H9 (cell line): ENCODE results near the gene TXNDC8. TPM values are rescaled to one million over a fixed set of nuclear protein-coding genes. Genes with fewer than 3 reads are reported as not detected.

Experiments used
- DNase-seq: peaks from one replicate; pipeline ENCODE4 v3.0.0-alpha.2; 2017
- H2AFZ ChIP-seq: one replicate; pipeline ENCODE4 v1.6.1; 2013; ENCODE audit warnings: mild to moderate bottlenecking, low read length, control low read depth, moderate library complexity
- H2AK5ac ChIP-seq: 2 replicates; pipeline ENCODE4 v1.6.1; 2013; ENCODE audit warnings: low read length, control low read depth, mixed read lengths; ENCODE audit not compliant: insufficient read length
- H2BK120ac ChIP-seq: one replicate; pipeline ENCODE4 v1.6.1; 2013; ENCODE audit warnings: low read depth, mild to moderate bottlenecking, low read length, control low read depth, inconsistent platforms; ENCODE audit not compliant: poor library complexity, severe bottlenecking
- H2BK12ac ChIP-seq: 2 replicates; pipeline ENCODE4 v1.6.1; 2013; ENCODE audit warnings: low read length, control low read depth, mixed read lengths, low read depth; ENCODE audit not compliant: insufficient read length
- H2BK15ac ChIP-seq: 2 replicates; pipeline ENCODE4 v1.6.1; 2013; ENCODE audit warnings: low read depth, low read length, control low read depth
- H2BK20ac ChIP-seq: one replicate; pipeline ENCODE4 v1.6.1; 2013; ENCODE audit warnings: low read depth, mild to moderate bottlenecking, low read length, control low read depth, inconsistent platforms; ENCODE audit not compliant: poor library complexity, severe bottlenecking
- H2BK5ac ChIP-seq: 2 replicates; pipeline ENCODE4 v1.6.1; 2013; ENCODE audit warnings: low read length, control low read depth, mixed read lengths; ENCODE audit not compliant: insufficient read length
- H3K14ac ChIP-seq: 2 replicates; pipeline ENCODE4 v1.6.1; 2013; ENCODE audit warnings: low read length, control low read depth; ENCODE audit not compliant: insufficient read depth
- H3K18ac ChIP-seq: 2 replicates; pipeline ENCODE4 v1.6.1; 2013; ENCODE audit warnings: low read depth, mild to moderate bottlenecking, mixed read lengths, low read length, control low read depth; ENCODE audit not compliant: insufficient read length
- H3K23ac ChIP-seq: 2 replicates; pipeline ENCODE4 v1.6.1; 2013; ENCODE audit warnings: low read length, control low read depth, mixed read lengths, low read depth; ENCODE audit not compliant: insufficient read length
- H3K23me2 ChIP-seq: 2 replicates; pipeline ENCODE4 v1.6.1; 2013; ENCODE audit warnings: low read depth, mild to moderate bottlenecking, mixed read lengths, low read length, control low read depth; ENCODE audit not compliant: insufficient read length, poor library complexity, severe bottlenecking
- H3K27ac ChIP-seq: 2 replicates; pipeline ENCODE4 v1.5.1; 2013; ENCODE audit warnings: low read length, control low read depth, mixed read lengths, low read depth; ENCODE audit not compliant: insufficient read length
- H3K27me3 ChIP-seq: 2 replicates; pipeline ENCODE4 v1.6.1; 2013; ENCODE audit warnings: low read length, control low read depth, inconsistent platforms; ENCODE audit not compliant: insufficient read depth
- H3K4ac ChIP-seq: 2 replicates; pipeline ENCODE4 v1.6.1; 2013; ENCODE audit warnings: low read depth, mild to moderate bottlenecking, control low read depth, inconsistent platforms, low read length, moderate library complexity
- H3K4me1 ChIP-seq: 2 replicates; pipeline ENCODE4 v1.6.1; 2013; ENCODE audit warnings: low read length, control low read depth, inconsistent platforms; ENCODE audit not compliant: insufficient read depth
- H3K4me2 ChIP-seq: 2 replicates; pipeline ENCODE4 v1.6.1; 2013; ENCODE audit warnings: low read length, control low read depth, mixed read lengths; ENCODE audit not compliant: insufficient read length, insufficient read depth
- H3K56ac ChIP-seq: 2 replicates; pipeline ENCODE4 v1.6.1; 2013; ENCODE audit warnings: low read depth, mild to moderate bottlenecking, mixed read lengths, low read length, control low read depth; ENCODE audit not compliant: insufficient read length
- H3K79me1 ChIP-seq: 2 replicates; pipeline ENCODE4 v1.6.1; 2013; ENCODE audit warnings: low read depth, mild to moderate bottlenecking, moderate library complexity, low read length, control low read depth, inconsistent platforms; ENCODE audit not compliant: insufficient read depth, poor library complexity, severe bottlenecking
- H3K79me2 ChIP-seq: 2 replicates; pipeline ENCODE4 v1.6.1; 2013; ENCODE audit warnings: low read length, control low read depth, inconsistent platforms; ENCODE audit not compliant: insufficient read depth
- H3K9ac ChIP-seq: 2 replicates; pipeline ENCODE4 v1.6.1; 2013; ENCODE audit warnings: low read length, control low read depth, mixed read lengths; ENCODE audit not compliant: insufficient read length; ENCODE audit errors: extremely low read depth
- H3K9me3 ChIP-seq: one replicate; pipeline ENCODE4 v1.6.1; 2013; ENCODE audit warnings: low read depth, low read length, inconsistent platforms; ENCODE audit not compliant: control insufficient read depth
- H3T11ph ChIP-seq: one replicate; pipeline ENCODE4 v1.6.1; 2013; ENCODE audit warnings: mild to moderate bottlenecking, low read length, control low read depth, inconsistent platforms
- H4K20me1 ChIP-seq: one replicate; pipeline ENCODE4 v1.6.1; 2013; ENCODE audit not compliant: control insufficient read depth, insufficient read length, insufficient read depth
- H4K5ac ChIP-seq: 2 replicates; pipeline ENCODE4 v1.6.1; 2013; ENCODE audit warnings: low read depth, mild to moderate bottlenecking, mixed read lengths, low read length, control low read depth; ENCODE audit not compliant: insufficient read length
- H4K8ac ChIP-seq: replicated peaks from 2 replicates; pipeline ENCODE4 v1.6.1; 2013; ENCODE audit warnings: low read length, control low read depth, mixed read lengths, low read depth; ENCODE audit not compliant: insufficient read length
- H4K91ac ChIP-seq: 2 replicates; pipeline ENCODE4 v1.6.1; 2013; ENCODE audit warnings: low read depth, mild to moderate bottlenecking, moderate library complexity, mixed read lengths, low read length, control low read depth; ENCODE audit not compliant: insufficient read length
- H3K27ac Mint-ChIP-seq, 3 experiments: 2 replicates in 2 of 3; 3 replicates in 1 of 3; pipeline ENCODE4 v1.8.0; 2020 to 2021; ENCODE audit warnings: mixed read lengths in 3 of 3, mild to moderate bottlenecking in 1 of 3, moderate library complexity in 1 of 3
- H3K27me3 Mint-ChIP-seq: 2 replicates; pipeline ENCODE4 v1.8.0; 2021; ENCODE audit warnings: low read depth, mild to moderate bottlenecking, moderate library complexity, mixed read lengths
- H3K36me3 Mint-ChIP-seq, 3 experiments: 2 replicates in 2 of 3; 3 replicates in 1 of 3; pipeline ENCODE4 v1.8.0; 2020 to 2021; ENCODE audit warnings: low read depth in 3 of 3, mixed read lengths in 3 of 3; ENCODE audit not compliant: insufficient read depth in 1 of 3
- H3K4me1 Mint-ChIP-seq, 2 experiments: 2 replicates each; pipeline ENCODE4 v1.8.0; 2020; ENCODE audit warnings: mixed read lengths in 2 of 2
- H3K4me3 Mint-ChIP-seq, 2 experiments: 2 replicates in 1 of 2; 3 replicates in 1 of 2; pipeline ENCODE4 v1.8.0; 2020 to 2021; ENCODE audit warnings: mild to moderate bottlenecking in 2 of 2, mixed read lengths in 2 of 2, moderate library complexity in 1 of 2
- H3K9me3 Mint-ChIP-seq, 2 experiments: 2 replicates in 1 of 2; 3 replicates in 1 of 2; pipeline ENCODE4 v1.8.0; 2020; ENCODE audit warnings: mild to moderate bottlenecking in 2 of 2, mixed read lengths in 2 of 2, moderate library complexity in 1 of 2
- CTCF ChIP-seq: fragments of 200-600 bp; sonication (generic); conservative IDR thresholded peaks from 3 replicates; pipeline ENCODE4 v1.8.0; 2021; ENCODE audit warnings: antibody characterized with exemption, mild to moderate bottlenecking
- WGBS: extraction: QIAGEN DNeasy Blood & Tissue Kit; methylation state at CpG from one replicate; pipeline ENCODE4 v1.1.7; 2013; ENCODE audit warnings: missing lambda C conversion rate, low lambda C conversion rate, mixed read lengths; ENCODE audit not compliant: insufficient read length; ENCODE audit errors: extremely low coverage; 5-methylcytosine and 5-hydroxymethylcytosine counted together
- total RNA-seq: library from RNA; stranded (reverse); gene quantifications from 2 replicates; pipeline ENCODE4 v1.2.1, GENCODE V29; 2021

TXNDC8 gene
- total RNA-seq, 1 experiment from 2014 or later = not detected

- Histone ChIP-seq H2AFZ (no peak overlapping the region), H3K4me1 (no peaks in the 10 kb centered on the region), H3K14ac (no peak overlapping the region), H2BK12ac (no peak overlapping the region), H3K79me1 (no peaks in the 10 kb centered on the region), H3K4me2 (no peak overlapping the region), H3T11ph (no peak overlapping the region), H3K27me3 (no peaks in the 10 kb centered on the region), H2BK15ac (no peak overlapping the region), H3K23me2 (no peaks in the 10 kb centered on the region), H2BK5ac (no peak overlapping the region), H3K56ac (no peak overlapping the region), H2BK120ac (no peak overlapping the region), H3K18ac (no peak overlapping the region), H3K79me2 (no peaks in the 10 kb centered on the region), H3K9me3 (no peaks in the 10 kb centered on the region), H4K8ac (no peak overlapping the region), H3K23ac (no peak overlapping the region), H4K91ac (no peak overlapping the region), H4K20me1 (no peaks in the 10 kb centered on the region), H2BK20ac (no peak overlapping the region), H3K27ac (no peak overlapping the region), H4K5ac (no peak overlapping the region), H3K9ac (no peak overlapping the region), H2AK5ac (no peak overlapping the region), H3K4ac (no peak overlapping the region)
- TF ChIP-seq CTCF = no peak
- Mint-ChIP-seq H3K4me3 (no peak overlapping the region), H3K36me3 (no peaks in the 10 kb centered on the region; a peak in 1 of 7 replicates), H3K9me3 (no peaks in the 10 kb centered on the region), H3K27ac (no peak overlapping the region), H3K4me1 (peaks cover 3% of the 10 kb centered on the region in 2 experiments; a peak in 3 of 4 replicates), H3K27me3 (no peaks in the 10 kb centered on the region)
- DNase-seq = no peak
- WGBS = no CpG with 5 or more reads among the region's 4 CpGs
Measured at GRCh38 chr9:110288503-110288902, 49.2 kb downstream of the TXNDC8 start.
